Inferior parietal cortex (tissue), 1 donor: ENCODE data around the gene EGFR.

Source experiments
- DNase-seq: peaks from one replicate; pipeline ENCODE4 v3.0.0-alpha.2; 2016; ENCODE audit errors: extremely low spot score

EGFR gene

DNA sequence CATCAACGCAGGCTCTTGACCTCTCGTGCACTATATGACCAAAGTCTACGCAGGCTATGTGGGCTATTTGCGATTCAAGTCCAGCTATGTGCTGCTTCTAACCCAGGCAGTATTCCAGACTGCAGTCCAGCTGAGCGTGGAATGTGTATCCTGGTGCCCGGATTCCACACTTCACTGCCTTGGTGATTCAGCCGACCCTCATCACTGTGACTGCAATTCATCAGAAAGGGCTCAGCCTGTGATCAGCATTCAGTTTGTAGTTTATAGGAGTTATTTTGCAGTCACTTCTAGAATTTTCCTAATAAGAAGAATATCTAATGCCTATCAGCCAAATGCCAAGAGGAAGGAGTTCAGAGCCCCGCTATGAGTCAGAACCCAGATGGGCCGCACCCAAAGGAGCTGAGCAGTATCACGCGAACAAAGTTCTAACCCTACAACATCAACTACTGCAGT lies 226.5 kb downstream of the EGFR start:
- DNase-seq = no peak

- DNase-seq = no peak
These were observed 227.4 kb downstream of the EGFR start for GRCh38 chr7:55246171-55246570.

GRCh38 chr7:55247428-55247827 lies 228.6 kb downstream of the EGFR start:
- DNase-seq = no peak

GRCh38 chr7:55248526-55248925 lies 229.7 kb downstream of the EGFR start:
- DNase-seq = no peak

GRCh38 chr7:55249332-55249731 lies 230.5 kb downstream of the EGFR start:
- no peak for DNase-seq

DNA sequence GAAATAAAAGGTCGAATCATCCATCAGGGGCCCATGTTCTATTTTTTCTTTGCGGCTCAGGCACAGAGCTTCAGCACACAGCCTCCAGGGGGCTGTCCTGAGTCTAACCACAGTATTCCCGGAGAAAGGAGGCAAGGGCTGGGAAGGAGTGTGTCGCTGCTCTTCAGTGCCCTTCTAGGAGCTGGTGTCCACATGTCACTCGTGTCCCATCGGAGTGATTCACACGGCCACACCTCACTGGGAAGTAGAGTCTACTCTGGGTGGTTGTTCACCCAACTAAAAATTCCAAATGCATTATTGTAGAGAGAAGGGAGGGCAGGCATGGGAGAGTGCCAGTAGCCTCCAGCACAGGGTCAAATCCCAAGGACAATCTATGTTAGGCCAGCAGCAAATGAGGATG lies 231.5 kb downstream of the EGFR start:
- no peak for DNase-seq

- no peak for DNase-seq
These were observed 232.5 kb downstream of the EGFR start for GRCh38 chr7:55251313-55251712.

GRCh38 chr7:55251911-55252310 lies 233.1 kb downstream of the EGFR start:
- no peak for DNase-seq

DNA sequence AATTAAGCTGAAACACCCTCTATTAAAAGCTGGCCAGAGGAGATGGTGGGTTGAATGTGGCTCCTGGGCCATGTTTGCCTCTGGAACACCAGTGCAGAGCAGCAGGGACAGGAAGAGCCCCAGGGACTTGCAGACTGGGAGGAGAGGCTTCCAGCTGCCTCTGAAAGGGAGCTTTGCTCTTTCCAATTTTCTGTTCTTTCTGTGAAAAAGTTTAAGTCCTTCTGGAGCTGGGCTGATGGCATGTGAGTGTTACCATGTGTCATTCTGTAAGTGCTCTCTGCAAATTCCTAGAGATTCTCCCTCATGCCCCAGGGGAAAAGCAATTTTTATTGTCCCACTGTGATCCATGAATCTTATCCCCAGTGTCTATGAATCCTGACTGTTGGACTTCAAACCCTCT lies 233.6 kb downstream of the EGFR start:
- no peak for DNase-seq

GRCh38 chr7:55253188-55253587 lies 234.4 kb downstream of the EGFR start:
- no peak for DNase-seq

- no peak for DNase-seq
These were observed 235.4 kb downstream of the EGFR start for GRCh38 chr7:55254242-55254595.

DNA sequence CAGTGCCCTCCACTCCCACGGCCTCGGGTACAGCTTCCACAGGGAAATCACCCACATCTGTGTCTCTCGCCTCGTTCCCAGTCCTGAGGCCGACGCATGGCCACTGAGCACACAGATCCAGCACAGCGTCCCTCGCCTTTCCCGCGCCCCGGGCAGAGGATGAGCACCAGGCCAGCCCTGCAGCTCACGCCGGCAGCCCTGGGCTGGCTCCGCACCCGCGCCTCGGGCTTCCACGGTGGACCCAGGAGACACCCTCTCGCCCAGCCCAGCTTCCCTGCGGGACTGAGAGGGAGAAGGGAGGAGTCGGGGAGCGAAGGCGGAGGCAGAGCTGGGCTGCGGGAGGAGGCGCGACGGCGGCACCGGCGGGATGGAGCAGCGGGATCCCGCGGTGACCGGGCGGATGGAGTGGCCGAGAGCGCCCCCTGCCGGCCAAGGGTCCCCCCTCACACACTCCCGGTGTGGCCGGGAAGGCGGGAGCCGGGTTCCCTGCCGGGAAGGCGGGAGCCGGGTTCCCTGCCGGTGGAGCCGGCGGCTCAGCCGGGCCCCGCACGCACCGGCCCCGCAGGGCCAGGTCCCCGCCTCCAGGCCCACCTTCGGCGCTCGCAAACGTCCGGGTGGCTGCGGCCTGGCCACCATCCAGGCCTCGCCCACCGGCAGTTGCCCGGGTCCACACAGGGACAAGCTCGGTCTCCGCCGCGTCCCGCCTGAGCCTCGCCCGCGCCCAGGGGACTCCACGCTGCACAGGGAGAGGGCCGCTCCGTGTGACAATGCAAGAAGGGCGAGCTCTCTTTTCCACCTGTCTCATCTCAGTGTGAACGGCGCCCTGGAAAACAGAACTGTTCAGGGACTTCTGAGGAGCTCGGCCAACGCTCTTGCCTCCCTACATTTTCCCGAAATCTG lies 236.0 kb downstream of the EGFR start:
- DNase-seq = peak; percentile 81

DNA sequence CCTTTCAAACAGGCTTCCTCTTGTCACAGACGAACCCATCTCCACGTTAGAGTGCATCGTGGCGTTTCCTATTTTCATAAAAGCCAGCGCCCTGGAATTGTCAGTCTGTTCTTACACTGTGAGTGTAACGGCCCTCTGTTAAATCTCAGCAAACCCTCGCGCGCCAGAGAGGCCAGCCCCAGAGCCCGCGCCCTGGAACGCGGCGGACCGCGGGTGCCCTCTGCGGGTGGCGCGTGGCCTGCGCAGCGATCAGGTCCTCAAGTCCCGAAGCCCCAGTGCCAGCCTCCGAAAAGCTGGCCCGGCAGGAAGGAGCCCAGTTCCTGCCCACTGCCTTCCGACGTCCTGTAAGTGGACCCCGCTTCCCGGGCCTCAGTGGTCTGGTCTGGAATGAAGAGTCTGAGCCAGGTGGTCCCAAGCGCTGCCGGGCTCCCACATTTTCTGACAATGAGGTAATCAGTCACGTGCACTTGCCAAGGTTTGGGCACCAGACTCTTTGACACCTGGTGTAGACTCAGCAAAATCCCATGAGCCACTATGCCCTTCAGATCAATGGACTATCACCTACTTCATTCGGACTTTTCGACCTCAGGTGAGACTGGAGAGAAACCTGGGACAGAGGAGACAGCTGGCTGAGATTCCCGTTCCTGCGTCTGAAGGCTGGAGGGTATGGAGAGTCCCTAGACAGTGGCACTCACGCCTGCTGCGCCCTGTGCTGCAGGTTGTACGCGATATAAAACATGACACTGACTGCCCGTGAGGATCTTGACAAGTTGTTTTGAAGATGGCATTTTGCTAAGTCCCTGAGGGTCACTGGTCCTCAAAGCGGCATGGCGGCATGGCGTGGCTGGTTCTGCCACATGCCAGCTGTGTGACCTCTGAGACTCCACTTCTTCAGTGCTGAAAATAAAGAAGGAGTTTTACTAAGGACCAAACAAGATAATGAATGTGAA lies 237.0 kb downstream of the EGFR start:
- DNase-seq = peak; percentile 79

DNA sequence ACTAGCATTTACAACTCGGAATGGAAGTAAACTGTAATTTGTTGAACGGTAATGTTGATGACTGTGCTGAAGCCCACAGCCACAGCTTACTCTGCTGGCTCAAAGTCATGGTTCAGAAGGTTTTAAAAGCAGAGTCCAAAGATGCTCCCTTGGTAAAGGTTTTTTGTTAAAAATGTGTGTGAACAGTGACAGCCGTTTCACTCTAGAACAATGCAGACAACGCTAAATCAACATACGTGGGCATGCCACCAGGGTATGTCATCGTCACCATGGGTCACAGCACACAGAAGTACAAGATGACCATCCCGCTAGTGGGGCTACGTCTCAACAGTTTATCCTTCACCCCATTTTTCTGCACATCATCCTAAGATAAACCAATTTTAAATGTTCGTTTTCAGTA lies 239.8 kb downstream of the EGFR start:
- DNase-seq = no peak

DNA sequence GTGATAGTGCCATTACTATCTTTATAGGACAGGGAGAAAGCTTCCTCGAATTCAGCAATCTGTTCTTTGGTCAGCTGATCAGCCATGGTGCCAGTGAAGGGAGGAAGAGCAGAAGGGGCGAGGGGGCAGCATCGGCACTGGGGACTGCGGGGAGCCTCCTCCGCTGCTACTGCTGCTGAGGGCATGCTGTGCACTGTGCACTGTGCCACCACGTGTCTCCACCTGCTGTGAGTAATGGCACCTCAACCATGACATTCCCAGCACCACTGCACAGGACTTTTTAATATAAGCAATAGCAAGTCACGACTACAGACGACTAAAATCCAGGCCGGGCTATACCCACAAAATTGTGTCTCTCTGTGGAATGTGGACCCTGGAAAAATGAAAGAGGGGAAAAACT lies 241.4 kb downstream of the EGFR start:
- DNase-seq = no peak

- DNase-seq = no peak
These were observed 242.0 kb downstream of the EGFR start for GRCh38 chr7:55260676-55261385.
